Liver (tissue), 9 donors: ENCODE measurements around the gene DIRAS2. TPM values are rescaled to one million over a fixed set of nuclear protein-coding genes. Genes with fewer than 3 reads are reported as not detected.

ENCODE experiments used
- DNase-seq: peaks from one replicate; pipeline ENCODE4 v3.0.0-alpha.2; 2017; ENCODE audit warnings: low spot score
- H3K27ac ChIP-seq, 2 donors: one replicate each; pipeline ENCODE4 v1.7.0; 2013; ENCODE audit warnings: inconsistent platforms in 2 of 2, low read length in 2 of 2, control low read depth in 1 of 2, low read depth in 1 of 2, mild to moderate bottlenecking in 1 of 2
- H3K27me3 ChIP-seq, 4 donors: one replicate each; pipeline versions ENCODE4 v1.6.1 to v1.7.0; 2013; ENCODE audit warnings: low read length in 3 of 4, inconsistent platforms in 1 of 4, mild to moderate bottlenecking in 1 of 4, moderate library complexity in 1 of 4; ENCODE audit not compliant: control insufficient read depth in 4 of 4, insufficient read depth in 4 of 4
- H3K36me3 ChIP-seq, 4 donors: one replicate each; pipeline versions ENCODE4 v1.6.1 to v1.7.0; 2013; ENCODE audit warnings: low read length in 3 of 4, mild to moderate bottlenecking in 3 of 4, low read depth in 1 of 4, moderate library complexity in 1 of 4; ENCODE audit not compliant: control insufficient read depth in 4 of 4, insufficient read depth in 3 of 4
- H3K4me1 ChIP-seq, 4 donors: one replicate each; pipeline versions ENCODE4 v1.6.1 to v1.7.0; 2013; ENCODE audit warnings: low read length in 3 of 4, mild to moderate bottlenecking in 3 of 4, moderate library complexity in 1 of 4; ENCODE audit not compliant: control insufficient read depth in 4 of 4, insufficient read depth in 4 of 4
- H3K4me3 ChIP-seq, 3 donors: one replicate each; pipeline versions ENCODE4 v1.6.1 to v1.7.0; 2013; ENCODE audit warnings: low read length in 3 of 3, control low read depth in 1 of 3, low read depth in 1 of 3, mild to moderate bottlenecking in 1 of 3
- H3K9ac ChIP-seq, 2 donors: one replicate each; pipeline ENCODE4 v1.7.0; 2013; ENCODE audit warnings: low read length in 2 of 2, mild to moderate bottlenecking in 2 of 2, moderate library complexity in 2 of 2, control low read depth in 1 of 2, low read depth in 1 of 2
- H3K9me3 ChIP-seq, 4 donors: one replicate each; pipeline versions ENCODE4 v1.6.1 to v1.7.0; 2013; ENCODE audit warnings: low read length in 3 of 4; ENCODE audit not compliant: control insufficient read depth in 4 of 4
- CTCF ChIP-seq: fragments of 150-350 bp; IDR thresholded peaks from 2 replicates; pipeline ENCODE4 v1.5.1; 2017; ENCODE audit warnings: improper control_type of control experiment, low read depth, low read length; ENCODE audit not compliant: missing input control
- FOXA2 ChIP-seq: IDR thresholded peaks from 2 replicates; pipeline ENCODE4 v1.6.1; 2016; ENCODE audit warnings: antibody characterized with exemption
- GABPA ChIP-seq, 2 donors: IDR thresholded peaks in 1 of 2; conservative IDR thresholded peaks in 1 of 2; 2 replicates each; pipeline ENCODE4 v1.6.1; 2016; ENCODE audit warnings: antibody characterized with exemption in 2 of 2, mild to moderate bottlenecking in 1 of 2, moderate library complexity in 1 of 2
- JUND ChIP-seq, 2 donors: IDR thresholded peaks; 2 replicates each; pipeline ENCODE4 v1.6.1; 2016; ENCODE audit warnings: antibody characterized with exemption in 2 of 2
- RAD21 ChIP-seq, 2 donors: IDR thresholded peaks; 2 replicates each; pipeline ENCODE4 v1.6.1; 2016; ENCODE audit warnings: antibody characterized with exemption in 2 of 2, mild to moderate bottlenecking in 2 of 2
- RXRA ChIP-seq, 2 donors: IDR thresholded peaks; 2 replicates each; pipeline ENCODE4 v1.6.1; 2017 to 2018; ENCODE audit warnings: antibody characterized with exemption in 2 of 2, mild to moderate bottlenecking in 1 of 2
- YY1 ChIP-seq: IDR thresholded peaks from 2 replicates; pipeline ENCODE4 v1.6.1; 2016; ENCODE audit warnings: antibody characterized with exemption, mild to moderate bottlenecking
- ZBTB33 ChIP-seq: IDR thresholded peaks from 2 replicates; pipeline ENCODE4 v1.6.1; 2016; ENCODE audit warnings: antibody characterized with exemption
- WGBS: extraction: QIAGEN DNeasy Blood & Tissue Kit; methylation state at CpG from one replicate; pipeline ENCODE4 v1.1.7; 2013; 5-methylcytosine and 5-hydroxymethylcytosine counted together
- polyA plus RNA-seq, 2 donors: library from polyadenylated mRNA; stranded (reverse) in 1 of 2; unstranded in 1 of 2; fragments of 200-250 nt in 1 of 2; fragments of >200 nt in 1 of 2; fragmentation: Nextera tagmentation in 1 of 2; extraction: Ambion mirVana in 1 of 2; gene quantifications; one replicate each; pipeline versions ENCODE4 v1.2.1 to v1.2.3, GENCODE V29; 2013 to 2015
- total RNA-seq, 2 donors: library from RNA; depleted of rRNA; stranded (reverse); fragments of >200 nt; gene quantifications; one replicate each; pipeline ENCODE4 v1.2.3, GENCODE V29; 2014
- TF ChIP-seq, protein P1 (sequence below): IDR thresholded peaks from 2 replicates; pipeline ENCODE4 v1.6.1; 2016; ENCODE audit warnings: antibody characterized with exemption, mild to moderate bottlenecking
- donor health status: healthy.
- donor health status: healthy.
- donor health status: healthy.
- donor health status: healthy.
- donor health status: healthy.

Gene DIRAS2
- total and polyA plus RNA-seq, 4 donors: 0.14 to 0.53 (median 0.25) TPM; not detected in 1

GRCh38 chr9:90641086-90641485, 1.5 kb downstream of the DIRAS2 start:
- TF ChIP-seq CTCF (no peak), ZBTB33 (no peak), YY1 (no peak), FOXA2 (no peak), RXRA (IDR thresholded peaks at IDR 0.05) (no peak)
- TF ChIP-seq, protein P1, sequence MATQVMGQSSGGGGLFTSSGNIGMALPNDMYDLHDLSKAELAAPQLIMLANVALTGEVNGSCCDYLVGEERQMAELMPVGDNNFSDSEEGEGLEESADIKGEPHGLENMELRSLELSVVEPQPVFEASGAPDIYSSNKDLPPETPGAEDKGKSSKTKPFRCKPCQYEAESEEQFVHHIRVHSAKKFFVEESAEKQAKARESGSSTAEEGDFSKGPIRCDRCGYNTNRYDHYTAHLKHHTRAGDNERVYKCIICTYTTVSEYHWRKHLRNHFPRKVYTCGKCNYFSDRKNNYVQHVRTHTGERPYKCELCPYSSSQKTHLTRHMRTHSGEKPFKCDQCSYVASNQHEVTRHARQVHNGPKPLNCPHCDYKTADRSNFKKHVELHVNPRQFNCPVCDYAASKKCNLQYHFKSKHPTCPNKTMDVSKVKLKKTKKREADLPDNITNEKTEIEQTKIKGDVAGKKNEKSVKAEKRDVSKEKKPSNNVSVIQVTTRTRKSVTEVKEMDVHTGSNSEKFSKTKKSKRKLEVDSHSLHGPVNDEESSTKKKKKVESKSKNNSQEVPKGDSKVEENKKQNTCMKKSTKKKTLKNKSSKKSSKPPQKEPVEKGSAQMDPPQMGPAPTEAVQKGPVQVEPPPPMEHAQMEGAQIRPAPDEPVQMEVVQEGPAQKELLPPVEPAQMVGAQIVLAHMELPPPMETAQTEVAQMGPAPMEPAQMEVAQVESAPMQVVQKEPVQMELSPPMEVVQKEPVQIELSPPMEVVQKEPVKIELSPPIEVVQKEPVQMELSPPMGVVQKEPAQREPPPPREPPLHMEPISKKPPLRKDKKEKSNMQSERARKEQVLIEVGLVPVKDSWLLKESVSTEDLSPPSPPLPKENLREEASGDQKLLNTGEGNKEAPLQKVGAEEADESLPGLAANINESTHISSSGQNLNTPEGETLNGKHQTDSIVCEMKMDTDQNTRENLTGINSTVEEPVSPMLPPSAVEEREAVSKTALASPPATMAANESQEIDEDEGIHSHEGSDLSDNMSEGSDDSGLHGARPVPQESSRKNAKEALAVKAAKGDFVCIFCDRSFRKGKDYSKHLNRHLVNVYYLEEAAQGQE: no peak
- no peaks in the 10 kb centered on the region for H3K36me3 ChIP-seq
- H3K27ac ChIP-seq: no peak overlapping the region
- H3K9me3 ChIP-seq: no peaks in the 10 kb centered on the region
- WGBS: 74% methylated on average over 2 of the region's 2 CpGs
- H3K4me1 ChIP-seq: peaks cover 0 to 13% (median 7%) of the 10 kb centered on the region in 4 donors
- no peak overlapping the region for H3K9ac ChIP-seq
- H3K27me3 ChIP-seq: peaks cover 0 to 10% (median 4%) of the 10 kb centered on the region in 4 donors
- no peak for DNase-seq
- H3K4me3 ChIP-seq: no peak overlapping the region

GRCh38 chr9:90640361-90640760, 2.3 kb downstream of the DIRAS2 start:
- Histone ChIP-seq H3K4me3 (no peak overlapping the region), H3K27ac (no peak overlapping the region), H3K9me3 (no peaks in the 10 kb centered on the region), H3K27me3 (peaks cover 0 to 6% (median 2%) of the 10 kb centered on the region in 4 donors), H3K9ac (no peak overlapping the region), H3K4me1 (peaks cover 0 to 13% (median 7%) of the 10 kb centered on the region in 4 donors), H3K36me3 (no peaks in the 10 kb centered on the region)
- TF ChIP-seq RAD21 (IDR thresholded peaks at IDR 0.05) (no peak), GABPA (IDR thresholded peaks at IDR 0.05 in 1 of 2, conservative IDR thresholded peaks at IDR 0.05 in 1 of 2) (no peak), JUND (IDR thresholded peaks at IDR 0.05) (no peak), ZBTB33 (no peak), YY1 (no peak), FOXA2 (no peak)
- TF ChIP-seq, protein P1: no peak
- DNase-seq: no peak
- WGBS: 91% methylated on average over 2 of the region's 2 CpGs
